Osteoblast (primary cell): ENCODE results near the gene DROSHA. TPM values are rescaled to one million over a fixed set of nuclear protein-coding genes. Genes with fewer than 3 reads are reported as not detected.

Source experiments
- DNase-seq: peaks from one replicate; pipeline ENCODE4 v3.0.0; 2011; ENCODE audit warnings: low spot score, mixed read lengths; ENCODE audit not compliant: insufficient read length; ENCODE audit errors: missing footprints
- H2AFZ ChIP-seq: 2 replicates; pipeline ENCODE4 v1.6.0; 2011; ENCODE audit warnings: mild to moderate bottlenecking, low read length
- H3K27ac ChIP-seq: 2 replicates; pipeline ENCODE4 v1.5.1; 2011; ENCODE audit warnings: mild to moderate bottlenecking, low read depth, low read length, moderate library complexity
- H3K27me3 ChIP-seq: 2 replicates; pipeline ENCODE4 v1.6.0; 2012; ENCODE audit warnings: mild to moderate bottlenecking, control low read depth, inconsistent platforms, low read length, moderate library complexity; ENCODE audit not compliant: insufficient read depth
- H3K36me3 ChIP-seq: 2 replicates; pipeline ENCODE4 v1.5.1; 2011; ENCODE audit warnings: mild to moderate bottlenecking, low read length, control low read depth, moderate library complexity; ENCODE audit not compliant: insufficient read depth
- H3K4me1 ChIP-seq: 2 replicates; pipeline ENCODE4 v1.5.1; 2011; ENCODE audit warnings: mild to moderate bottlenecking, low read length, control low read depth, moderate library complexity; ENCODE audit not compliant: insufficient read depth
- H3K4me2 ChIP-seq: 2 replicates; pipeline ENCODE4 v1.6.0; 2011; ENCODE audit warnings: mild to moderate bottlenecking, low read length; ENCODE audit not compliant: insufficient read depth
- H3K4me3 ChIP-seq: fragments of 200-600 bp; sonication (generic); 3 replicates; pipeline ENCODE4 v1.5.1; 2012; ENCODE audit warnings: mild to moderate bottlenecking, low read length, inconsistent platforms; ENCODE audit not compliant: insufficient read depth
- H3K79me2 ChIP-seq: 2 replicates; pipeline ENCODE4 v1.6.0; 2012; ENCODE audit warnings: mild to moderate bottlenecking, low read length, control low read depth, inconsistent platforms; ENCODE audit not compliant: insufficient read depth
- H3K9me3 ChIP-seq: 2 replicates; pipeline ENCODE4 v1.5.1; 2011; ENCODE audit warnings: low read depth, low read length, control low read depth
- H4K20me1 ChIP-seq: 2 replicates; pipeline ENCODE4 v1.6.0; 2012; ENCODE audit warnings: mild to moderate bottlenecking, low read length, control low read depth; ENCODE audit not compliant: insufficient read depth
- total RNA-seq: library from RNA; depleted of rRNA; stranded (reverse); fragments of >200 nt; gene quantifications from 2 replicates; pipeline ENCODE4 v1.2.3, GENCODE V29; 2012
- TF ChIP-seq, protein P1 (sequence below): IDR thresholded peaks from 2 replicates; pipeline ENCODE4 v1.5.1; 2011; ENCODE audit warnings: mild to moderate bottlenecking, low read depth, low read length, moderate library complexity; ENCODE audit errors: extremely low read depth

Gene DROSHA
- total RNA-seq, 1 donor, result 32.9 TPM

- H4K20me1 ChIP-seq, result no peaks in the 10 kb centered on the region
- H3K27me3 ChIP-seq, result no peaks in the 10 kb centered on the region
- peaks cover 38% of the 10 kb centered on the region for H3K36me3 ChIP-seq
- no peaks in the 10 kb centered on the region for H3K79me2 ChIP-seq
- H2AFZ ChIP-seq, result no peak overlapping the region
- H3K27ac ChIP-seq, result no peak overlapping the region
- no peak for DNase-seq
- H3K4me3 ChIP-seq, result no peak overlapping the region
- H3K4me1 ChIP-seq, result peaks cover 6% of the 10 kb centered on the region
- TF ChIP-seq, protein P1, sequence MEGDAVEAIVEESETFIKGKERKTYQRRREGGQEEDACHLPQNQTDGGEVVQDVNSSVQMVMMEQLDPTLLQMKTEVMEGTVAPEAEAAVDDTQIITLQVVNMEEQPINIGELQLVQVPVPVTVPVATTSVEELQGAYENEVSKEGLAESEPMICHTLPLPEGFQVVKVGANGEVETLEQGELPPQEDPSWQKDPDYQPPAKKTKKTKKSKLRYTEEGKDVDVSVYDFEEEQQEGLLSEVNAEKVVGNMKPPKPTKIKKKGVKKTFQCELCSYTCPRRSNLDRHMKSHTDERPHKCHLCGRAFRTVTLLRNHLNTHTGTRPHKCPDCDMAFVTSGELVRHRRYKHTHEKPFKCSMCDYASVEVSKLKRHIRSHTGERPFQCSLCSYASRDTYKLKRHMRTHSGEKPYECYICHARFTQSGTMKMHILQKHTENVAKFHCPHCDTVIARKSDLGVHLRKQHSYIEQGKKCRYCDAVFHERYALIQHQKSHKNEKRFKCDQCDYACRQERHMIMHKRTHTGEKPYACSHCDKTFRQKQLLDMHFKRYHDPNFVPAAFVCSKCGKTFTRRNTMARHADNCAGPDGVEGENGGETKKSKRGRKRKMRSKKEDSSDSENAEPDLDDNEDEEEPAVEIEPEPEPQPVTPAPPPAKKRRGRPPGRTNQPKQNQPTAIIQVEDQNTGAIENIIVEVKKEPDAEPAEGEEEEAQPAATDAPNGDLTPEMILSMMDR, result no peak
- H3K9me3 ChIP-seq, result no peaks in the 10 kb centered on the region
- no peak overlapping the region for H3K4me2 ChIP-seq
These were observed 79.6 kb downstream of the DROSHA start for GRCh38 chr5:31452314-31452713.

- H3K4me1 ChIP-seq, result peaks cover 6% of the 10 kb centered on the region
- H4K20me1 ChIP-seq, result no peaks in the 10 kb centered on the region
- no peak overlapping the region for H3K4me3 ChIP-seq
- TF ChIP-seq, protein P1, result no peak
- no peak overlapping the region for H3K27ac ChIP-seq
- H3K4me2 ChIP-seq, result no peak overlapping the region
- H2AFZ ChIP-seq, result no peak overlapping the region
- H3K36me3 ChIP-seq, result peaks cover 30% of the 10 kb centered on the region
- H3K79me2 ChIP-seq, result peaks cover 3% of the 10 kb centered on the region
- no peaks in the 10 kb centered on the region for H3K9me3 ChIP-seq
- no peaks in the 10 kb centered on the region for H3K27me3 ChIP-seq
- DNase-seq, result no peak
These were observed 81.9 kb downstream of the DROSHA start for GRCh38 chr5:31449962-31450361.

DNA sequence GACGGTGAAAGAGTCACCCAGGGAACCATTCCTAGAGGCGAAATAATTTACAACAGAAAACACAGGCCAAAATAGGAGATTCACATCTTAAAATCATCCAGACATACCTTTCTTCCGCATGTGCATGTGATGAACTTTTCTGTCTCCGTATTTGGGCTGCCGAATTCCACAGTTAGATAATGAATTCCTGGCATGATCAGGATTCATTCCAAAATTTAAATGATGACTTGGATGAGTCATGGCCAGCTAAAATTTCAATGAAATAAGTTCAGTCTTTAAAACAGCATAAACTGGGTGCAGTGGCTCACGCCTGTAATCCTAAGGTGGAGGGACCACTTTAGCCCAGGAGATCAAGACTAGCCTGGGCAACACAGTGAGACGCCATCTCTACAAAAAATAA lies 82.7 kb downstream of the DROSHA start:
- H2AFZ ChIP-seq, result no peak overlapping the region
- TF ChIP-seq, protein P1, result no peak
- H3K4me2 ChIP-seq, result no peak overlapping the region
- H3K9me3 ChIP-seq, result no peaks in the 10 kb centered on the region
- H3K27ac ChIP-seq, result peak overlapping the region; percentile 65
- H4K20me1 ChIP-seq, result no peaks in the 10 kb centered on the region
- H3K79me2 ChIP-seq, result peaks cover 4% of the 10 kb centered on the region
- DNase-seq, result no peak
- no peaks in the 10 kb centered on the region for H3K27me3 ChIP-seq
- peaks cover 6% of the 10 kb centered on the region for H3K4me1 ChIP-seq
- H3K4me3 ChIP-seq, result no peak overlapping the region
- H3K36me3 ChIP-seq, result peaks cover 30% of the 10 kb centered on the region

DNA sequence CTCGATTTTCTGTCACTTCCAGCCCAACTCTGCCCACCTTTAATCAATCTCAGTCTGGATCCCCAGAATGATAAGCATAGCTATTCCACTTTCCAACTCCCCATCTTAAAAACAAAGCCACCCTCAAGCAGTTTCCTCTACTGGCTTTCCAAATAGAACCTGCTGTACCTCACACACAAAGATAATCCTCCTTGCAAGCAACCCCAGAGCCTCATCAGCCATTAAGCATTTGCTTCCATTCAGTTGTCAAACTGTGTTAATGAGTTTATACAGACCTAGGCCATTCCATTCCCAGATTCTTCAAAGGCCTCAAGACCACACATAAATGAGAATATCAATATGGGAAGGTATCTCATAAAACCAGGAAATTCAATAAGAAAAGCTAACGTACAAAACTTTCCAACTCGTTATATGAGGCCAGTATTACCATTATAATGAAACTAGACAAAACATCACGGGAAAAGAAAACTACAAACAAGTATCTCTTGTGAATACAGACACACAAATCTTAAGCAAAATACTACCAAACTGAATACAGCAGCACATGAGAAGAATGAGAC lies 86.8 kb downstream of the DROSHA start:
- Histone ChIP-seq H3K27me3 (no peaks in the 10 kb centered on the region), H3K4me1 (peaks cover 17% of the 10 kb centered on the region), H2AFZ (no peak overlapping the region), H3K27ac (no peak overlapping the region), H3K79me2 (peaks cover 11% of the 10 kb centered on the region), H3K4me2 (no peak overlapping the region), H4K20me1 (no peaks in the 10 kb centered on the region), H3K4me3 (no peak overlapping the region), H3K9me3 (no peaks in the 10 kb centered on the region), H3K36me3 (peaks cover 18% of the 10 kb centered on the region)
- DNase-seq, result no peak
- TF ChIP-seq, protein P1, result no peak
